Suppressor macrophage treated with lipopolysaccharide for 4 hours (primary cell): ENCODE measurements around the gene NCOA5.

ENCODE experiments used
- DNase-seq: peaks from one replicate; pipeline ENCODE4 v3.0.0-alpha.2; 2020

Gene NCOA5

DNA sequence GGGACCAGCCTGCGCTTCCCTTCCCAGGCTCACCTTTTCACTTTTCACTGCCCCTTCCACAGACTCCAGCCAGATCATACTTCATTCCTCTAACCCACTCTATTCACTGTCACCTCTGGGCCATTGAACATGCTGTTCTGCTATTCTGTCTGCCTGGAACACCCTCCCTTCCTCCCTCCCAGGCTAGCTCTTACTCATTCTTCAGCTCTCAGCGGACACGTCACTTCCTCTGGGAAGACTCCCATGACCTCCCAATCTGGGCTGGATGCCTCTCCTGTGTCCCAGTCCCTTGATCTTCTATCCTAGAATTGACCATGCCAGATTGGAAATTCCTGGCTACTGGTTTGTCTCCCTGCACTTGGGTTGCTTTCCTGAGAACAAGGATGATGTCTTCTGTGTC is 55.7 kb downstream of the NCOA5 start:
- no peak for DNase-seq

DNA sequence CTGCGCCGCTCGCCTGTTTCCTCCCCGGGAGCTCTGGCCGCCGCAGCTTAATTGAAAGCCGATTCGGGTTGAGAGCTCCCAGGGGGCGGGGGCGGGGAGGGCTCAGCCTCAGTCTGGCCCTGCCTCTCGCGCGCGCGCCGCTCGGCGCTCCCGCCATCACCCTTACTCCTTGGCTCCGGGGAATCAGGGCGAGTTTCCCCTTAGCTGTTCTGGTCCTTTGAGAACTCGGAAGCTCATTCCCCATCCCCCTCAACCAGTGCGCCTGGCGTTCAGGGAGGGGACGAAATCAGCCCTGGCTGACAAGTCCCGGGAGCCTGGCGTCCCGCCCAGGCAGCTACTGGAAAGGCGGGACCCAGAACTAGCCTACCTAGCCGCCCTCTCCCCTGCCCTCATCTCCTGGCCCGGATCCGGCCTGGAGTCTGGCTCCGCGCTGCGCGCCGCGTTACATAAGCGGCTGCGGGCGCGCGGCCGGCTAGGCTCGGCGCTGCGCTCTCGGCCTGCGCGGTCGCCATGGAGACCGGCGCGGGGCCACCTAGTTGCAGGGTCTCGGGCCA is 58.0 kb downstream of the NCOA5 start:
- no peak for DNase-seq

DNA sequence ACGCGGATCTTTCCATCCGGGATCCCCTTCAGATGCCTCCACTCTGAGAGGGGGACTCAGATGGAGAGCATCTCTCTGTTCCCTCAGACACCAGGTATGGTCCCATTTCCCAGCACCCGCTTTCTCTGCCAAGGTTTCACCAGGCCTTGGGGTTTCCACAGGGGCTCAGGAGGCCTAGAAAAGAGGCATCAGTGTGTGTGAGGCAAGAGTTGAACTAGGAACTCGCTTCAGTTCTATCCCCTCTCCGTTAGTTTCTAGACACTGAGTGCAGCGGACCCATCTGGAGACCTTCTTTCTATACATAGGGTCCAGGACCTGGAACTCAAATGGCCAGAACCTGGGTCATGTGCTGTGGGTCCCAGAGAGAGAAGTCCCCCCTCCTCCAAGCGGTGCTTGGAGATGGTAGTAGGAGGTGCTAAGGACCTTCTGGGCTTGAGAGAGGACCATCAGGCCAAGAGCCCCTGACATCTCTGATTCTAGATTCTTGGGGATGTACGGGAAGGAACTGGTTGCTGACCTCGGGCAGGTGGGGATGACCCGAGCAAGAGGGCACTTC is 58.7 kb downstream of the NCOA5 start:
- DNase-seq: no peak

DNA sequence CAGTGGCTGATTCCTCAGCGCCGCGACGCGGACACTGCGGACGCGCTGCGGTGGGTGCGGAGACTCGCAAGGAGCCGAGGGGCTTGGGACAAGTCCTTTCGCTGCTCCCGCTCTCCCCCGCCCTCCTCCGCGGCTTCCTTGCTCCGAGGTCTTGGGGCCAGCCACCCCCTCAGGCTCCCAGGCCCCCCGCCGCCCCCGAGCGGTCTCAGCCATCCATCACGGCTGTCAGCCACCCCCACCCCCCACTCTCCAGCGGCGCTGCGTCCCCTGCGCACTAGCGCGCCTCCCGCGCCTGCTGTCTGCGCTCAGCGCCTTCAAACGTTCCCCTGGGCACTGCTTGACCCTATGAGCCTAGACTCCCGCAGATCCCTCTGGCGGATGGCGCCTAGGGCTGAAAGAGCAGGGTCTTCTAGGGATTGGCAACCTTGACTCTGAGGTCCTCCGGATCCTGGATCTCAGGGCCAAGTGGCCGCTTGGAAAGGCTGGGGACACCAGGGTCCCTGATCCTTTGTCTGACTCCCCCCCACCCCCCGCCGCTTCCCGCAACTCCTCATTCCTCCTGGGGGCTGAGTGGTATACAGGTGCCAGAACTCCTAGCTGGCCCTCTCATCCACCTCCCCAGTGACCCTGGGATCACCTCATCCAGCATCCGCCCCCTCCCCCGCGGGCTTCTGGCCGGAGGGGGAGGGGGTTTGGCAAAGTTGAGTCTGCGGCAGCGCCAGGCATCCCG is 59.3 kb downstream of the NCOA5 start:
- no peak for DNase-seq

DNA sequence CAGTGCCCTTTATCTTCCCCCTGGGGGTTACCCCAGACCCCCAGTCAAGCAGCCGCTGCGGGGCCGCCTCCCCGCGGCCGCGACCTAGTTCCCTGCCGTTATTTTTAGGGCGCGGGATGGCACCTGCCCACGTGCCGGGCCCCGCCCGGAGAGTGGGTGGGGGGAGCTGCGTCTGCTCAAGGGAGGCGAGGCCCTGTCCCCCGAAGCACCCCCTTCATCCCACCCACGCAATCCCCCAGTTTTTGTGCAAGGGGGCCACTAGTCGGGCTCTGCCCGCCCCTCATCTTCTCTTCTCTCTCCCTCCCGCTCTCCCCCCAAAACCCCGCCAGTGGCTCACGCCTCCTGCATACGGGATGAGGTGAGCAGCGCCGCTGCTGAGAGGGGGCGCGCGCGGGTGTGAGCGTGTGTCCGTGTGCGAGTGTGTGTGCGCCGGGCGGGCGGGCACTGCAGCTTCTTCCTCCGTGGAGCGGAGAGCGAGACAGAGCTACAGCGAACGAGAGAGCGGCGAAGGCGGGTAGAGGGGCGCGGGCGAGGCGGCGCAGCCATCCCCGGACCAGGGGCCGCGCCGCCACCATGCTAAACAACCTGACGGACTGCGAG is 60.9 kb downstream of the NCOA5 start, which contains the start of gene SLC12A5:
SLC12A5 (plus strand) TSS at position 444 of the 600 bp plus-strand sequence; CDS start at position 574, 130 bp downstream.
- DNase-seq: no peak

DNA sequence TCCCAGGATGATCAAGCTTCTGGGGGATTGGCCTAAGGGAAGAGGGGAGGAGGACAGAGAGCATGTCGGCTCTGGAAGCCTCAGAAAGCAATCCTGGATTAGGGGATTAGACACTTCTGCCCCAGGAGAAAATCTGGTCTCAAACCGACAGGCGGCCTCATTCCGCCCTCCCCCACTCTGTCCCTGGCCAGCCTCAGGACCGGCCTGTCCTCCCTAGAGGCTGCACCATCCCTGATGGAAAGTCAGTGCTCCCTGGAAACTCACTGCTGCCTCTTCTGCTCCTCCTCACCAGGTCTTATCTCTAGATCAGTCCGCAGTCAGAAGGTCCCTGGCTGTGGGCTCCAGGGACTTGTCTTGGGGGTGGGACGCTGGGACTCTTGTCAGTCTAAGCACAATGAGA is 61.7 kb downstream of the NCOA5 start:
- DNase-seq: no peak

DNA sequence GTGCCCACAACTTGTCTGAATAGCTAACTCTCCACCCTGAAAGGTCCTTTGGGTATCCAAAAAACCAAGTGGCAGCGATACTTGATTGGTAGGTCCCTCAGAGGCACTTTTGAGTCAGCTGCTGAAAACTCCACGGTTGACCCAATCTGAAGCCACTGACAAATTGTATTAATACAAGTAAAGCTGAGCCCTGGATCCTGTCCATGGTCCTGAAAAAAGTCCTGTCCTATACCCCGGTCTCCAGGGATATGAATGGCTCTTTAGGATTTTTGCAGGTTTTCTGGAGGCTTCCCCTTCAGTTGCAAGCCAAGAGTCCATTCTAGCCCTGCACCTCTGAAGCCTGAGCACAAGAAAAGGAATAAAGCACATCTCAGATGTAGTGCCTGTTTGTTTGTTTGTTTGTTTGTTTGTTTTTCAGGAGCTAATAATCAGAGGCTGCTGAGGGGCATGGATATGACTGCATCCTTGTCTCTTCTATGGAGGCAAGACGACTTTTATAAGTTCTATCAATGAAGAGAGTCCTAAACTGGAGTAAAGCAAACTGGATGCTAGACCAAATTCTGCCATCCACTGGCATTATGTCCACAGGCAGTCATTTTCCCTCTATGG is 62.4 kb downstream of the NCOA5 start:
- peak; percentile 72 for DNase-seq

DNA sequence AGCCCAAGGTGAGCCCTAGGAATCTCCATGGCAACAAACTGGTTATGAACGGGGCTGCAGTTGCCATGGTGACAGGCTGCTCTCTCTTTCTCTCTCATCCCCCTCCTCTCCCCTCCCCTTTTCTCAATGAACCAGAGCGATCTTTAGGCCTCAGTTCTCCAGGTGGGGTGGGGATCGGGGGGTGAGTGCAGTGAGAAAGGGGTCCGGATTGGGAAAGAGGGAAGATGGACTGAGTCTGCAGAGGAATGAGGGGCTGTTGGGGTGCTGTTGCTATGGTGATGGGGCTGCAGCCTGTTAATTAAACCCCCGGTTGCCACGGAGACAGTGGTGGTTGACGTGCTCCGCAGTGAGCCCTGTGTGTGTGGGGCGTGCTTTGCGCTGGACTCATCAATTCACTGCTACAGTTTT is 64.4 kb downstream of the NCOA5 start:
- no peak for DNase-seq

DNA sequence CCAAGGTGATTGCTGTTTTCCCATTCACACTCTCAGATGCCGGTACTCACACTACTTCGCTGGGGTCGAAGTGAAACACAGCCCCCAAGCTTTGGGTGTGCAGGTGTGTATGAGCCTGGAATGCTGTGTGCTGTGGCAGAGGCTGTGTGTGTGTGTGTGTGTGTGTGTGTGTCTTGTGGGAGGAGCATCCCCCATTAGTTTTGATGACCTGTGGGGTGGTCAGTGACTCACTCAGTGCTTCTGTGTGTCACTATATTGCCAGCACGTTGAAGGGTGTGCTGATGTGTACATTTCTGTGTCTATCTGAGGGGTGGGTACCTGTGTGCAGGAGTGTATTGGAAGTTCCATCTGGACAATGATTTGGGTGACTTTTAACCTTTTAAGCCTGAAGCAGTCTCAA is 65.8 kb downstream of the NCOA5 start:
- no peak for DNase-seq

DNA sequence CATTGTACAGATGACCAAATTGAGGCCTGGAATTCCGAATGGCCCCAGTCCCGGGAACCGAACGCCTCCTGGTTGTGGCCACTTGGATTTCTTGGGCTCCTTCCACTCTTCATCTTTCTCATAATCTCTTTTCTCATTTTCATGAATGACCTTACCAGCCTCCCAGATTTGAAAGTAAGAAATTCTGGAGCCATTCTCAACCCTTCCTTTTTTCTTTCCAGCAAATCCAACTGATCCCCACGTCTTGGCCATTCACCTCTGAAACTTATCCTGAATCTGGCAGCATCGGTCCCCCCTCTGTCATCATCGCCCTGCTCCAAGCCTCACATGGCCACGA is 66.6 kb downstream of the NCOA5 start:
- DNase-seq: no peak

DNA sequence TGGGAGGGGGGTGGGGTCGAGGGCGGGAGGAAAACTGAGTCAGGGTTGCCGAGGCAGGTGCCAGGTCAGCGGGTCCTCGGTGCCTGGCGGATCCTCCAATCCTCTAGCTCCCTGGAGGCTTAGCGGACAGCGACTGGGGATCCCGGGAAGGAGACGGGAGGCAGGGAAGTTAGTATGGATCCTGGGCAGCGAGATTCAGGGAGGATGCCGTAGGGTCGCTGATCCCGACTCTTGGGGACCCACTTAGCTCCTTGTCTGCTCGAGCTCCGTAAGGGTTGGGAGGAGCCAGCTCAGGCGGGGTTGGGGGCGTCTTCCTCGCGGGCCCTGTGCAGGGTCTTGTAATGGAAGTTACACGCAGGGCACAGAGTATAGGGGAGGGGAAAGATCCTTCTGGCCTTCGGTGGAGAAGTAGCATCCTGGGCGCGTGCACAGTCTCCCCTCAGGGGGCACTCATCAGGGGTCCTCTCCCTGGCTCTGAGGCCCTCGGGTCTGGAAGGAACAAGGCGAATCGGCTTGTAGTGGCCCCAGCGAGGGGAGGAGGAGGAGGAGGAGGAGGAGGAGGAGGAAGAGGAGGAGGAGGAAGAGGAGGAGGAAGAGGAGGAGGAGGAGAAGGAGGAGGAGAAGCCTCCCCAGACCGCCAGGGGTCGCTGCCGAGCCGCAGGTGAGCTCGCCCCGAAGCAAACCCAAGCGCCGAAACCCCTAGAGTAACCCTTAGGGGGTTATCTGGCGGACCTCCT is 67.2 kb downstream of the NCOA5 start:
- peak; percentile 75 for DNase-seq

DNA sequence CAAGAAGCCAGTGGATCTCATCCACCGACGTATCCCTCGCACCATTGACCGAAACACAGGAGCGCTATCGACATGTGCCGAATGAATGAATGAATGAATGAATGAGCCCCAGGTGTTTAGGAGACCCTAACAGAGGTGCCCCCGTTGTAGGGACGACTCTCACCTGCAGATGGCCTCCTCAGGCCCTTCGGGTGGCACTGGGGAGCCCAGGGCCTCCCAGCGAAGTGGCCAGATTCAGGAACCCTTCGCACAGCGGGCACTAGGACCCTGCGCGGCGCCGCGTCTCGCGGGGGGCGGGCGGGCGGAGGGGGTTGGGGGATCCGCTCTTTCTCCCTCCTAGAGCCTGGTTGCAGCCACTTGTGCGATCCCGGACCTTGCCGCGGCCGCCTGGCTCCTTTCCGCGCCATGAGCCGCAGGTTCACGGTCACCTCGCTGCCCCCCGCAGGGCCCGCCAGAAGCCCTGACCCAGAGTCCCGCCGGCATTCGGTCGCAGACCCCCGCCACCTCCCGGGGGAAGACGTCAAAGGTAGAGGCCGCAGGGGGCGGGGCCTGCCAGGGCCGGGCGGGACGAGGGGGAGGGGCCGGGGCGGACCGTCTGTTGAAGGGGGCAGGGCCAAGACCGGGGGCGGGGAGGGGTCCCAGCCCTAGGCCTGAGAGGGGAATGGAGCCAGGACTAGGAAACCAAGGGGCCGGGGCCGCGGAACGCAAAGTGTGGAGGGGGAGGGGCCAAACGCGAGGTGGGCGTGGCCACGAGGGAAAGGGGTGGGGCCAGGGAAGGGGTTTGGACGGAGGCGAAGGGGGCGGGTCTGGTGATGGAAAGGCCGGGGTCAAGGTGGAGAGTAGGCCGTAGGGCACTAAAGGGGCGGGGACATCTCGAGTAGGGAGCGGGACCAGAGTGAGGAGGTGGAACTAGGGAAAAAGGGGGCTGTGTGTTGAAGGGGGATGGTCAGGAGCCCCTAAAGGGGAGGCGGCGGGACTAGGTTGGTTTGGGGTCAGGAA is 68.1 kb downstream of the NCOA5 start:
- DNase-seq: peak; percentile 49

DNA sequence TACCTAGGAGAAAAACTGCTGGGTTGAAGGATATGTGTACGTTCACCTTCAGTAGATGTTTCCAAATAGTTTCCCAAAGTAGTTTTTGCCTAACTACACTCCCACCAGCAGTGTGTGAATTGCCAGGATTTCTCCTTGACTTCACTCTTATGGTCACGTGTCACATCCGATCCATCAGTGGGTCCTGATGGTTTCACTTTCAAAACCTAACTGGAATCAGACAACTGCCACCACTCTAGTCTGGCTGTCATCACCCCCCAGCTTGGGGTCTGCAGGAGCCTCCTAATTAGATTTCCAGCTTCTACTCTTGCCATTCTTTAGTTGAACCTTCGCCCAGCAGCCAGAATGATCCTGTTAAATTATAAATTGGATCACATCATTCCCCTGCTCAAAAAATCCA is 69.2 kb downstream of the NCOA5 start:
- DNase-seq: peak; percentile 57

DNA sequence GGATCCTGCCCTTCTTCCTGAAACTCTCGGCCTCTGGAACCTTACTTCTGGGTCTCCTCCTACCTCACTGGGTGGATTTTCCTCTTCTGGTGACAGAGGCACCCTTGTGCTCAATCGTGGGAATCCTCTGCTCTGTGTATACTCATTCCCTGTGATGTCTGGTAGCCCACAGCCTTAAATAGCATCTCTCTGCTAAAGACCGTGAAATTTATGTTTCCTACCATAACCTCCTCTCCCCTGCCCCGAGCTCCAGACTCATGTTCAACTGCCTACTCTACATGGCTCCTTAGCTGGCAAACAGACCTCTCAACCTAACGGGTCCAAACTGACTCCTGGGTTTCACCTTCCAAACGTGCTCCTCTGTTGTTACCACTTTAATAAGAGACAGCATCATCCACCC is 71.2 kb downstream of the NCOA5 start:
- DNase-seq: no peak

DNA sequence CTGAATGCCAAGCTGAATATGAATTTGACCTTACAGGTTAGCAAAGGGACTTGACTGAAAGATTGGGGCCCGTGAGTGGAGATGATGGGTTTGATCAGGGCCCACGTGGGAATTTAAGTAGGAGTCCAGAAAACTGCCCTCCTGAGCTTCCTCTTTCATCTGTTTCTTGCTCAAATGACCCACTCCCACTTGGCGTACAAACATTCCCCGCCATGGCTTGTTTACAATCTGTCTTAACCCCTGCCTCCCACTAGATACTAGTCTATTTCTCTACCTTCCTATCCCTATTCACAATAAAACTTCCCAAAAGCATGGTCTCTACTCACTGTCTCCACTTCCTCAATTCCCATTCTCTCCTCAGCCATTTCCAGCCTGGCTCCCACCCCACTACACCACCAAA is 71.7 kb downstream of the NCOA5 start:
- peak; percentile 6 for DNase-seq

DNA sequence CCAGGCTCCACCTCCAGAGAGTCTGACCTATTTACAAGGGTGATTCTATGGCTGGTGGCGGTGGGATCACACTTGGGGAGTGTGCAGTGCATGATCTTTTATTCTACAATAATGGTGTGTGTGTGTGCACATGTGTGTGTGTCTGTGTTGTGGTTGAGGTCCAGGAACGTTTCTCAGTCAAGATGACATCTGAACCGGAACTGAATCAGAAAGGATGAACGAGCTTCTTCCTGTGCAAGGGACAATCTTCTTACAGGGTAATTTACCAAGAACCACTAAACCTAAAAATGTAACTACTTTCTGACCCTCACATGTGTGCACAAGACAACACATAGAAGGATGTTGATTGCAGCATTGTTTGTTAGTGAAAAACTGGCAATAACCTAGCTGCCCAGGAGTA is 72.5 kb downstream of the NCOA5 start:
- peak; percentile 14 for DNase-seq

DNA sequence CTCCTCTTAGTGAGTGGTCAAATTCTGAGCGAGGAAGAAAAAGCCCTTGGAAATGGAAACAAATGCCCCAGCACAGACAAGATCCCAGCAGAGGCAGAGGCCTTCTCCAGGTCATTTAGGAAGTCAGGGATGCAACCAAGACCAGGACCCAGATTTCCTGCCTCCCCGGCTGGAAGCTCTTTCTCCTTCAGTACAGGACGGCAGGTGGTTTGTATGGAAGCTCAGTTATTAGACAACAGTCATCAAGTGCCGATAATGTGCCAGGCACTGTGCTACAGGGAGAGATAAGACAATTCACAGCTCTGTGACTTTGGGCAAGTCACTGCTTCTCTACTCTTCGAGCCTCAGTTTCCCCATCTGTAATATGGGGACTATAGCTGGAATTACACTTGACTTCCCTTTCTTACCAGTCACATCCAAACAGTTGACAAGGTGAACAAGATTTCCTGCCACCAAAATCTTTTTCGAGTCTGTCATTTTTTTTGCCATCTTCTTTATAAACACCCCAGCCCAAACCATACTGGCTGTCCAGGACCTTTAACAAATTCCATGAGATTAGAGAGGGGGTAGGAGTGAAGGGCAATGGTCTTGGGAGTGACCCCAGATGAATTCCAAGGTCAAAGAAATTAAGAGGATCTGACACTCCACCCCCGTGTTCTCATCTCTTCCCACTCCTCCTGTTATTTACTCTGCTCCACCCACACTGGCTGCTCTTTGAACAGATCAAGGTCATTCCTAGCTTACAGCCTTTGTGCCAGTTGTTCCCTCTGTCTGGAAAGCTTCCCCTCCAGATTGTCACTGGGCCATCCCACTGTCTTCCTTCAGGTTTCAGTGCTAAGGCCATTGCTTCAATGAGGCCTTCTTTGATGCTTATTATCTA is 75.0 kb downstream of the NCOA5 start:
- no peak for DNase-seq

DNA sequence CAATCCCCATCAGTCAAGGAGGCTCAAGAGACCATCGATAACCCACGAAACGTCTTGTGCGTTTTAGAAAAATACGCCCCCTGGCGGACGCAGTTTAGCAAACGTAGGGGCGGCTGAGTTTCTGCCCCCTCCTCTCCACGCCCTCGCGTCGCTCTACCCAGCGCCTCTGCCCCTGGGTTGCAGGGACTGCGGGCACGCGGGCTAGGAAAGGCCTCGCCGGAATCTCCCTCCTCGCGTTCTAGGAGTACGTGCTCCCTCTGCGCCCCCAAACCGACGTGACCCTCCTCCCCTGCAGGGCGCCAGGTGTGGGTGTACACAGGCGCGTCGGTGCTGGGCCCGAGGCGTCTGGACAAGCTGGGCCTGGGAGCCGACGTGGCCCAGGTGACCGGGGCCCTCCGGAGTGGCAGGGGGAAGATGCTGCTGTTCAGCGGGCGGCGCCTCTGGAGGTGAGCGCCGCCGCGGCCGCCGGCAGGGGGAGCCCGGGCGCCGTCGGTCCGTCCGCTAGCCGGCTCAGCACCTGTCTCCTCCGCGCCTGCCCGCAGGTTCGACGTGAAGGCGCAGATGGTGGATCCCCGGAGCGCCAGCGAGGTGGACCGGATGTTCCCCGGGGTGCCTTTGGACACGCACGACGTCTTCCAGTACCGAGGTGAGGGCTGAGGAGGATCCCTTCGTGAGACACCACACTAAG is 75.8 kb downstream of the NCOA5 start:
- DNase-seq: peak; percentile 81

DNA sequence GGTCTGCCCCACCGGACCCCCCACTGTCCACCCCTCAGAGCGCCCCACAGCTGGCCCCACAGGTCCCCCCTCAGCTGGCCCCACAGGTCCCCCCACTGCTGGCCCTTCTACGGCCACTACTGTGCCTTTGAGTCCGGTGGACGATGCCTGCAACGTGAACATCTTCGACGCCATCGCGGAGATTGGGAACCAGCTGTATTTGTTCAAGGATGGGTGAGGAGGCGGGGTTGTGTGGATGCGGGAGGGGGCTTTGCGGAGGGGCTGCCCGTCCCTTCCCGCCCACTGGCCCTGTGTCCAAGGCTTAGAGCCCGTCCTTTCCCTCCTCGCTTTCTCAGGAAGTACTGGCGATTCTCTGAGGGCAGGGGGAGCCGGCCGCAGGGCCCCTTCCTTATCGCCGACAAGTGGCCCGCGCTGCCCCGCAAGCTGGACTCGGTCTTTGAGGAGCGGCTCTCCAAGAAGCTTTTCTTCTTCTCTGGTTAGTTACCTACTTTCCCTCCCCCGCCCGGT is 76.4 kb downstream of the NCOA5 start:
- DNase-seq: no peak

DNA sequence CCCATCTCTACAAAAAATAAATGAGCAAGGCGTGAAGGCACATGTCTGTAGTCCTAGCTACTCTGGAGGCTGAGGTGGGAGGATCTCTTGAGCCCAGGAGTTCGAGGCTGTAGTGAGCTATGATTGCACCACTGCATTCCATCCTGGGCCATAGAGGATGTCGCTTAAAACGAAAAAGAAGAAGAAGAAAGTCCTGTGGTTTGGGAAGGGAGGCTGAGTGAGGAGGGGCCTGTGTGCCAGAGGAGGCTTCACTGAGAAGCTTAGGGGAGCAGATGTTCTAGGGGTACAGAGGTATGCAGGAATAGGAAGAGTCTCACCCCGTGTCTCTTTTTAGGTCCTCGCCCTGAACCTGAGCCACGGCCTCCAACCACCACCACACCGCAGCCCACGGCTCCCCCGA is 76.8 kb downstream of the NCOA5 start:
- peak; percentile 35 for DNase-seq
